Activated naive CD8-positive, alpha-beta T cell treated with anti-CD3 and anti-CD28 coated beads, Interleukin-2, amount 50 U/mL, for 16 hours (primary cell): ENCODE data around the gene TOMM20.
A peak's percentile ranks its signal among the peaks of the same experiment; 100 is the strongest.
"Not testable (repeated sequence)": the region's sequence is repeated elsewhere in the genome, so short reads cannot be mapped to it uniquely, and the experiment has no call there.

ENCODE experiments used
- DNase-seq: peaks from one replicate; pipeline ENCODE4 v3.0.0-alpha.2; 2020; ENCODE audit warnings: low read depth, low spot score

Gene TOMM20

DNA sequence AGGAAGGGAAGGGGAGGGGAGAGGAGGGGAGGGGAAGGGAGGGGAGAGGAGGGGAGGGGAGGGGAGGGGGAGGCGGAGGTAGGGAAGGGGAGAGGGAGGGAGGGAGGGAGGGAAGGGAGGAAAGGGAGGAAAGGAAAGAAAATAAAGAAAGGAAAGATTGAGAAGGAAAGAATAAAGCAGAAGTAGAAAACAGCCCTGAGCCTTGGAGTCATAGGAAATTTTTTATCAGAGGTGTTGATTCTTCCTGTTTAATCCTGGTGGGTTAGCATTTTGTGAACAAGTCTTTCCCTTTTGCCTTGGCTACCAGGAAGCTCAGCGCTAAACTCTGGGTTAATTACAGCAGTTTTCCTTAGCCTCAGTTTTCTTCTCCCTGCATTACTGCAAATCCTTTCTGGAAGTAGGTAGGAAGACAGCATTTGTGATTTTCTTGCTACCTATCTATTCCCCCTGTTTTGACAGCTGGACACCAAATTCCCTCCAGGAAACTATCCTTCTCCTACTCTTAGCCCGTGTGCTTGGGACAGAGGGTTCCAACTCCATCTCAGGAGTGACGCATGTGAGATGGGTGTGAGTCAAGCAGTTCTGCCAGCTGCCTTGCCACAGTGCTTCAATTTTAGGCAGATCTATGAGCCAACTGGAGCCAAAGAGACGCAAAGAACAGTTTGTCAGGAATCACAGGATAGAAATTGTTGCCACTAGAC, 26.9 kb downstream of the TOMM20 start:
- no peak for DNase-seq

GRCh38 chr1:235100194-235100772, 28.4 kb downstream of the TOMM20 start:
- DNase-seq: no peak

GRCh38 chr1:235098991-235099390, 29.6 kb downstream of the TOMM20 start:
- DNase-seq: no peak

DNA sequence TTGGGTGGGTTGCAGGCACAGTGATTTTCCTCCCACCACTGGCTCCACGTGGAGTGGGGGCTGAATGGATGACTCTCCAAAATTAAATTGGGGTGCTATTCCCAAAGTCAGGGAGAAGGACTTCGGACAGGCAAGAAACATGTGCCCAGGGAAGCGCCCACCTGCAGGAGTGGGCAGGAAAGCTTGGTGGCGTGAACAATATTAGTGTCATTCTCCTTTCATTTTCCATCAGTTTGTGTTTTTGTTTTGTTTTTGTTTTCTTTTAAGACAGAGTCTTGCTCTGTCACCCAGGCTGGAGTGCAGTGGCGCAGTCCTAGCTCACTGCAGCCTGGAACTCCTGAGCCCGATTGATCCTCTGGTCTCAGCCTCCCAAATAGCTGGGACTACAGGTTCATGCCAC, 30.1 kb downstream of the TOMM20 start:
- no peak for DNase-seq

DNA sequence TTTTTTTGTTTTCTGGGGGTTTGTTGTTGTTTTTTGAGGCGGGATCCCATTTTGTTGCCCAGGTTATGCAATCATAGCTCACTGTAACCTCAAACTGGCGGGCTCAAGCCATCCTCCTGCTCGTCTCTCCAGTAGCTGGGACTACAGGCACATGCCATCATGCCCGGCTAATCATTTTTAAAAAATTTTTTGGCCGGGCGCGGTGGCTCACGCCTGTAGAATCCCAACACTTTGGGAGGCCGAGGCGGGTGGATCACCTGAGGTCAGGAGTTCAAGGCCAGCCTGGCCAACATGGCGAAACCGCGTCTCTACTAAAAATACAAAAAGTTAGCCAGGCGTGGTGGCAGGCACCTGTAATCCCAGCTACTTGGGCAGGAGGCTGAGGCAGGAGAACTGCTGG, 31.1 kb downstream of the TOMM20 start:
- DNase-seq: not testable (repeated sequence)

GRCh38 chr1:235095938-235096562, 32.6 kb downstream of the TOMM20 start:
- DNase-seq: no peak

DNA sequence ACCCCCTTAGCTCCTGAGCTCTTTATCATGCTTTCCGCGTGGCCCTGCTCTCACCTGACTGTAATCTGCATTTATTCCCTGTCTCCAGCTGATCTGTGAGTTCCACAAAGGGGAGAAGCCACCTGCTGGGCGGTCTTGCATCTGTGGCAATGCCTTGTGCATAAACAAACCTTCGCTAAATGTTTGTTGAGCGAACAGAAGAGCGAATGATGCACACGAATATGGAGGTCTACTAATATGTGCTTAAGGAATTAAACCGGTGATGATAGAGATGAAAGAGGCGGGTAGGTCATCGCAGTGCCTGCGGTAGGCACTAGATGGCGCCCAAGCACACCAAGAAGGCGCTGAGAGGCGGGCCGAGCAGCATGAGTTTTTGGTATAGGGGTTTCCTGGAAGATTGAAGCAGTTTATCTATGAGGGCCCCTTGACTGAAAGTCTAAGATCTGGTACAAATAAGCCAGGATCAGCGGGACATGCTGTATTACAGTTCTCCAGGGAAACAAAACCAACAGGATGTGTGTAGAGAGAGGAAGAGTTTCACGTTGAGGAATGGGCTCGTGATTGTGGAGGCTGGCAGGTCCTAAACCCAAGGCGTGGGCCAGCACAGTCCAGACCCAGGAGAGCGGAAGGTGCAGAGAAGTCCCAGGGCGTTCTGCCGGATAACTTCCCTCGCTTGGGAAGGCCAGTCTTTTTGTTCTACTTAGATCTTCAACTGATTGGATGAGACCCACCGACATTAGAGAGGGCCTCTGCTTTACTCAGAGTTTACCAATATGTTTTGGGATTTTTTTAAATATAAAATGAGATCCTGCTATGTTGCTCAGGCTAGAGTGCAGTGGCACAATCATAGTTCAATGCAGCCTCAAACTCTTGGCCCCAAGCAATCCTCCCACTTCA, 34.7 kb downstream of the TOMM20 start:
- DNase-seq: peak; percentile 64

DNA sequence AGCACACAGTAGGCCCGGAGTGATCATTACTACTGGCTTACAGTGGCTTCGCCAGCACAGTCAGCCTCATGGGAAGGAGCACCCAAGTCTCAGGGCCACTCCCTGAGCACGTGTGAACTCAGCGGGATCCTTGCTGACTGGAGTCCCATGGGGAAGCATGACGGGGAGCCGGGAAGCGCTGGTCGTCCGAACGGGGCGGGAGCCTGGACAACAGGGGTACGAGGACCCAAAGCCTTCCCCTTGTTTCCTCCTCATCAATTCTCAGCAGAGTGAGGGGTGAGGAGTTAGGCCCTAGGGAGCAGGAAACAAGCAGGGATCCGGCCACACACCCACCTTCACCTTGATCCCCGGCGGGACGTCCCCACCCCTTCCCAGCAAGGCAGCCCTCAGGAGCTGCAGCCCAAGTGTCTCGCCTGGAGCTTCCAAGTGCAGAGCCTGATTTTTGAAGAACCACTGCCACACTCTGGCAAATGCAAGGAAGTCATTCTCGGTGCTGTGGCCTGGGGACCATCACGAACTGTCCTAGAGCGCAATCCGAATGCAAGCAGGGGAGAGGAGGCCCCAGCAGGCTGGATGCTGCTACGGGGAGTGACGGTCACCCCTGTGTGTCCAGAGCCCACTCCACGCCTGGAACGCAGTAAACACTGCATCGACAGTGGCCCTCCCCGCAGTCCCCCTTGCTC, 35.5 kb downstream of the TOMM20 start:
- DNase-seq: no peak

DNA sequence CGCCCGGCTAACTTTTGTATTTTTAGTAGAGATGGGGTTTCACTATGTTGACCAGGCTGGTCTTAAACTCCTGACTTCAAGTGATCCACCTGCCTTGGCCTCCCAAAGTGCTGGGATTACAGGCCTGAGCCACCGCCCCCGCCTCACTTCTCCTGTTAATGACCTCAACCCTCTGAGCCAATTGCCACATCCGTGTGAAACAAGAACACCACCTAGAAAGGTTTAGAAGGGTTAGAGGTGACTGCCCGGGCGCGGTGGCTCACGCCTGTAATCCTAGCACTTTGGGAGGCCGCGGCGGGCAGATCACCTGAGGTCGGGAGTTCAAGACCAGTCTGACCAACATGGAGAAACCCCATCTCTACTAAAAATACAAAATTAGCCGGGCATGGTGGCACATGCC, 36.2 kb downstream of the TOMM20 start:
- DNase-seq: not testable (repeated sequence)

DNA sequence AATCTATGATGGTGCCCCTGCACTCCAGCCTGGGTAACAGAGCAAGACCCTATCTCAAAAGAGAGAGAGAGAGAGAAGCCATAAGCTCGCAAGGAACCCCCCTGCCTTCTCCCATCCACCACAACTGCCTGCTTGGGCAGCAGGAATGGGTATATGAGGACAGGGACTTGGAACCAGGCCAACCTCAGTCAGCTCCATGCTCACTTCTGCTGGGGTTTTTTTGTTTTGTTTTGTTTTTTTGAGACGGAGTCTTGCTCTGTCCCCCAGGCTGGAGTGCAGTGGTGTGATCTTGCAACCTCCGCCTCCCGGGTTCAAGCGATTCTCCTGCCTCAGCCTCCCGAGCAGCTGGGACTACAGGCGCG, 36.6 kb downstream of the TOMM20 start:
- not testable (repeated sequence) for DNase-seq

DNA sequence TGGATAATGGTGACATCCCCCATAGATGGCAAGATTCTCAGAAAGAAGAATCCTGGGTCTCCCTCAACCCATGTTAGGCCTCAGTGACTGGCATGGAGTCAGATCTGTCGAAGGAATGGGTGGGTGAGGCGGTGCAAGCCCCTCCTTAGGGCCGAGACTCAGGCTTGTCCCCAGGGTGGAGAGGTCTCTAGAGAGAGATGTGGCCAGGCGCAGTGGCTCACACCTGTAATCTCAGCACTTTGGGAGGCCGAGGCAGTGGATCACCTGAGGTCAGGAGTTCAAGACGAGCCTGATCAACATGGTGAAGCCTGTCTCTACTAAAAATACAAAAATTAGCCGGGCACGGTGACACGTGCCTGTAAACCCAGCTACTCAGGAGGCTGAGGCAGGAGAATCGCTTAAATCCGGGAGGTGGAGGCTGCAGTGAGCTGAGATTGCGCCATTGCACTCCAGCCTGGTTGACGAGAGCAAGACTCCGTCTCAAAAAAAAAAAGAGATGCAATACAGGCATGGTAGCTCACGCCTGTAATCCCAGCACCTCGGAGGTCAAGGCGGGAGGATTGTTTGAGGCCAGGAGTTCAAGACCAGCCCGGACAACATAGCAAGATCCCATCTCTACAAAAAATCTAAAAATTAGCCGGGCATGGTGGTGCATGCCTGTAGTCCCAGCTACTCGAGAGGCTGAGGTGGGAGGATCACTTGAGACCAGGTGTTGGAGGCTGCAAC, 37.2 kb downstream of the TOMM20 start:
- not testable (repeated sequence) for DNase-seq

- DNase-seq: no peak
These were observed 38.1 kb downstream of the TOMM20 start for GRCh38 chr1:235090406-235091069.

GRCh38 chr1:235088907-235089306, 39.7 kb downstream of the TOMM20 start:
- DNase-seq: no peak

- DNase-seq: no peak
These were observed 40.2 kb downstream of the TOMM20 start for GRCh38 chr1:235088430-235088829.

- no peak for DNase-seq
These were observed 40.7 kb downstream of the TOMM20 start for GRCh38 chr1:235087906-235088305.

DNA sequence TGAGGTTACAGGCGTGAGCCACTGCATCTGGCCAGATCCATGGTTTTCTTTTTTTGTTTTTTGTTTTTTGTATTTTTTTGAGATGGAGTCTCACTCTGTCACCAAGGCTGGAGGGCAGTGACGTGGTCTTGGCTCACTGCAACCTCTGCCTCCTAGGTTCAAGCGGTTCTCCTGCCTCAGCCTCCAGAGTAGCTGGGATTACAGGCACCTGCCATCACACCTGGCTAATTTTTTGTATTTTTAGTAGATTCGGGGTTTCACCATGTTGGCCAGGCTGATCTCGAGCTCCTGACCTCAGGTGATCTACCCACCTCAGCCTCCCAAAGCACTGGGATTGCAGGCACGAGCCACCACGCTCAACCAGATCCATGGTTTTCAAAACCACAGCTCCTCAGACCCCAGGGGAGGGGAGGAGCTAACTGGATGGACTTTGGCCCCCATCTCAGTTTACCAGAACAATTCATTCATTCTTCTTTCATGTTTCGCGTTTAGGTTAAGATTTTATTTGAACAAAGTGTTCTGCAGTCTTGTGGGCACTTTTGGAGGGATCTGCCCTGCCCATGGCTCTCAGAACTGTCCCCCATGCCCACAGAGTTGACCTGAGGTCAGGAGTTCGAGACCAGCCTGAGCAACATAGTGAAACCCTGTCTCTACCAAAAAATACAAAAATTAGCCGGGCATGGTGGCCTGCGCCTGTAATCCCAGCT, 43.1 kb downstream of the TOMM20 start:
- DNase-seq: not testable (repeated sequence)

DNA sequence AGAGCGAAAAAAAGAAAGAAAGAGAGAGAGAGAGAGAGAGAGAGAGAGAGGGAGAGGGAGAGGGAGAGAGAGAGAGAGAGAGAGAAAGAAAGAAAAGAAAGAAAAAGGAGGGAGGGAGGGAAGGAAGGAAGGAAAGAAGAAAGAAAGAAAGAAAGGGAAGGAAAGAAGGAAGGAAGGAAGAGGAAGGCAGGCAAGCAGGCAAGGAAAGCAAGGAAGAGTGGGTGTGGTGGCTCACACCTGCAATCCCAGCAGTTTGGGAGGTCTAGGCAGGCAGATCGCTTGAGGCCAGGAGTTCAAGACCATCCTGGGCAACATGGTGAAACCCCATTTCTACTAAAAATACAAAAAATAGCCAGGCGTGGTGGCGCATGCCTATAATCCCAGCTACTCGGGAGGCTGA, 47.8 kb downstream of the TOMM20 start:
- DNase-seq: not testable (repeated sequence)

- DNase-seq: not testable (repeated sequence)
These were observed 48.4 kb downstream of the TOMM20 start for GRCh38 chr1:235080297-235080657.

GRCh38 chr1:235079443-235080296, 49.0 kb downstream of the TOMM20 start:
- no peak for DNase-seq
